ENCODE measurements around the gene VAPB. TPM values are rescaled to one million over a fixed set of nuclear protein-coding genes. Genes with fewer than 3 reads are reported as not detected.

VAPB gene
- total RNA-seq, 2 donors from 2014 or later = 57.4 to 63.5 TPM

DNA sequence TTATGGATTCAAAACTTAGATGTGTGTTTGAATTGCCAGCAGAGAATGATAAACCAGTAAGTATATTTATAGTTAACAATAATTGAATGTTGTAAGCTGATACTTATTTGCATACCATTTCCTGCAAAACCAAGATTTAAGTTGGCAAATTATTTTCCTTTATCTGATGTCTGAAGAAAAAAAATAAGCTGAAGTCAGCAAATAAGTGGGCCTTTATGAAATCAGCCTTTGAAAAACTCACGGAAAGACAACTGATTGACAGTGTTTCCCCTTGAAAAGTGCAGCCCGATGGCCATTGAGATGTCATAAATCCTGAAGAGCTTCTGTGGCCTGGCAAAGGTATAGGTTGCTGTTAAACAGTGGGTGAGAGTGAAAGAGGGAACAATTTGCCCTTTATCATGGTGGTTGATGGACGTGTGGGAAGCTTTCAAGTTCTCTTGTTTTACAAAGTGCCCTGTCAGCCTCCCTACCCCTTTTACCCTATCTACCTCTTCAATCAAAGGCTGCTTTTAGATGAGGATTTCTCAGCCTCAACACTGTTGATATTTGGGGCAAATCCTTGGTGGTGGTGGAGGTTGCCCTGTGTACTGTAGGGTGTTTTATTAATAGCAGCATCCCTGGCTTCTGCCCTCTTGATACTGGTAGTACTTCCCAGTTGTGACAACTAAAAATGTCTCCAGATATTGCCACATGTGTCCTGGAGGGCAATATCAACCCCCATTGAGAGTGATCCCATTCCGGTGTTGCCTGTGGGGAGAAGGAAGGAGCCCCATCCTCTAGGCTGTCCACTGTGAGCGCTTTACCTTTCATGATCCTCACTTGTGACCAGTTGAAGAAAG, 50.2 kb downstream of the VAPB start:
- Histone ChIP-seq H3K9me3 (no peaks in the 10 kb centered on the region), H3K4me1 (peaks cover 2% of the 10 kb centered on the region), H3K36me3 (no peaks in the 10 kb centered on the region), H3K27me3 (no peaks in the 10 kb centered on the region), H3K4me3 (no peak overlapping the region), H3K27ac (no peak overlapping the region), H3K9ac (ENCODE audit: low read depth in 2 of 2, low read length in 2 of 2) (no peak overlapping the region)
- intact Hi-C loops (cut with DNase I) = no loop called here
- TF ChIP-seq, protein P1, sequence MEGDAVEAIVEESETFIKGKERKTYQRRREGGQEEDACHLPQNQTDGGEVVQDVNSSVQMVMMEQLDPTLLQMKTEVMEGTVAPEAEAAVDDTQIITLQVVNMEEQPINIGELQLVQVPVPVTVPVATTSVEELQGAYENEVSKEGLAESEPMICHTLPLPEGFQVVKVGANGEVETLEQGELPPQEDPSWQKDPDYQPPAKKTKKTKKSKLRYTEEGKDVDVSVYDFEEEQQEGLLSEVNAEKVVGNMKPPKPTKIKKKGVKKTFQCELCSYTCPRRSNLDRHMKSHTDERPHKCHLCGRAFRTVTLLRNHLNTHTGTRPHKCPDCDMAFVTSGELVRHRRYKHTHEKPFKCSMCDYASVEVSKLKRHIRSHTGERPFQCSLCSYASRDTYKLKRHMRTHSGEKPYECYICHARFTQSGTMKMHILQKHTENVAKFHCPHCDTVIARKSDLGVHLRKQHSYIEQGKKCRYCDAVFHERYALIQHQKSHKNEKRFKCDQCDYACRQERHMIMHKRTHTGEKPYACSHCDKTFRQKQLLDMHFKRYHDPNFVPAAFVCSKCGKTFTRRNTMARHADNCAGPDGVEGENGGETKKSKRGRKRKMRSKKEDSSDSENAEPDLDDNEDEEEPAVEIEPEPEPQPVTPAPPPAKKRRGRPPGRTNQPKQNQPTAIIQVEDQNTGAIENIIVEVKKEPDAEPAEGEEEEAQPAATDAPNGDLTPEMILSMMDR (IDR thresholded peaks at IDR 0.05) = no peak
- no peak for DNase-seq

GRCh38 chr20:58440021-58440767, 51.2 kb downstream of the VAPB start:
- no peak for DNase-seq
- no peak overlapping the region for H3K9ac ChIP-seq (ENCODE audit: low read depth in 2 of 2, low read length in 2 of 2)
- no peak overlapping the region for H3K27ac ChIP-seq
- H3K4me1 ChIP-seq = no peaks in the 10 kb centered on the region
- no peaks in the 10 kb centered on the region for H3K9me3 ChIP-seq
- intact Hi-C loops (cut with DNase I) = no loop called here
- H3K36me3 ChIP-seq = no peaks in the 10 kb centered on the region
- no peak overlapping the region for H3K4me3 ChIP-seq
- no peaks in the 10 kb centered on the region for H3K27me3 ChIP-seq
- TF ChIP-seq, protein P1 (IDR thresholded peaks at IDR 0.05) = no peak

GRCh38 chr20:58441723-58442122, 52.7 kb downstream of the VAPB start:
- no peak for DNase-seq
- H3K4me1 ChIP-seq = no peaks in the 10 kb centered on the region
- no peak overlapping the region for H3K4me3 ChIP-seq
- H3K9me3 ChIP-seq = no peaks in the 10 kb centered on the region
- no peaks in the 10 kb centered on the region for H3K27me3 ChIP-seq
- intact Hi-C loops (cut with DNase I) = no loop called here
- no peaks in the 10 kb centered on the region for H3K36me3 ChIP-seq
- no peak overlapping the region for H3K27ac ChIP-seq
- TF ChIP-seq, protein P1 (IDR thresholded peaks at IDR 0.05) = no peak
- H3K9ac ChIP-seq (ENCODE audit: low read depth in 2 of 2, low read length in 2 of 2) = no peak overlapping the region

DNA sequence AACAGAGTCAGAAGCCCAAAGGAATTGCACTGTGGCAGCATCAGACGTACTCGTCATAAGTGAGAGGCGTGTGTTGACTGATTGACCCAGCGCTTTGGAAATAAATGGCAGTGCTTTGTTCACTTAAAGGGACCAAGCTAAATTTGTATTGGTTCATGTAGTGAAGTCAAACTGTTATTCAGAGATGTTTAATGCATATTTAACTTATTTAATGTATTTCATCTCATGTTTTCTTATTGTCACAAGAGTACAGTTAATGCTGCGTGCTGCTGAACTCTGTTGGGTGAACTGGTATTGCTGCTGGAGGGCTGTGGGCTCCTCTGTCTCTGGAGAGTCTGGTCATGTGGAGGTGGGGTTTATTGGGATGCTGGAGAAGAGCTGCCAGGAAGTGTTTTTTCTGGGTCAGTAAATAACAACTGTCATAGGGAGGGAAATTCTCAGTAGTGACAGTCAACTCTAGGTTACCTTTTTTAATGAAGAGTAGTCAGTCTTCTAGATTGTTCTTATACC, 55.8 kb downstream of the VAPB start:
- Histone ChIP-seq H3K27me3 (no peaks in the 10 kb centered on the region), H3K4me3 (no peak overlapping the region), H3K4me1 (no peaks in the 10 kb centered on the region), H3K36me3 (no peaks in the 10 kb centered on the region), H3K9ac (ENCODE audit: low read depth in 2 of 2, low read length in 2 of 2) (no peak overlapping the region), H3K9me3 (no peaks in the 10 kb centered on the region), H3K27ac (no peak overlapping the region)
- TF ChIP-seq, protein P1 (IDR thresholded peaks at IDR 0.05) = no peak
- DNase-seq = no peak
- intact Hi-C loops (cut with DNase I) = loop anchor here (5.0 kb wide), 2 partner anchors 52 to 208 kb away; no protein-coding TSS in a partner anchor

DNA sequence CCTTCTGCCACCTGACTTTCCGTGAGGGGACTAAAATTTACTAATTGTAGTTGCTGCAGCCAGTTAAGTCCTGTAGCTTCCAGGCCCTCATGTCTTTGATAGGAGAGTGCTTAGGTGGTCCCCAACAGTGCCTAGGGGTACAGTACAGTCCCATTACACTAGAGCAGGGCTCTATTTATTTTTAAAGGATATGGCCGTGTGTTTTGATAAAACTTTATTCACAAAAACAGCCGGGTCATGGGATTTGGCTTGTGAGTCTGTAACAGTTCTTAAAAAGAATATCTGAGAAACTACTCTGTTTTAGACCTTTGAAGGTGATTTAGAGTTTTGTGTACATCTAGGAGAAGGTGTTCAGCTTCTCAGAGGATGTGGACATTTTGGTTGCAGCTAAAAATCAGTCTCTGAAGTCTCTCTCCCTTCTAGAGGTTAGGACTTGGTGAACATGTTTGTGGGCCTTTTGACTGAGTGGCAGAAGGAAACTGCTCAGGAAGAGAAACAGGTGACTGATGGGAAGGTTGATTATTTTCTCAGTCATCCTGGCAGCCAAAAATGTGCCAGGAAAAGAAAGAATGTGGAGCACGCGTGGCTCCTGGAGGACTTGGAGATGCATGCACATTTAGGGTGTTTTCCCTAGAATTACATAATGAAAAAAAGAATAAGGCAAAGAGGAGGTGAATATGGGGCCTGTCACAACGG, 57.4 kb downstream of the VAPB start:
- Histone ChIP-seq H3K9me3 (no peaks in the 10 kb centered on the region), H3K4me3 (no peak overlapping the region), H3K4me1 (no peaks in the 10 kb centered on the region), H3K27me3 (no peaks in the 10 kb centered on the region), H3K27ac (no peak overlapping the region), H3K36me3 (no peaks in the 10 kb centered on the region), H3K9ac (ENCODE audit: low read depth in 2 of 2, low read length in 2 of 2) (no peak overlapping the region)
- intact Hi-C loops (cut with DNase I) = loop anchor here (5.0 kb wide), 2 partner anchors 54 to 209 kb away; no protein-coding TSS in a partner anchor
- TF ChIP-seq, protein P1 (IDR thresholded peaks at IDR 0.05) = no peak
- DNase-seq = no peak
